BJ (cell line): ENCODE results near the gene KCNA5. TPM values are rescaled to one million over a fixed set of nuclear protein-coding genes. Genes with fewer than 3 reads are reported as not detected.

Source experiments
- CTCF ChIA-PET: fragments of 350-600 bp; formaldehyde crosslinking; extraction: SDS; loops from one replicate; lab custom pipeline; 2021; ENCODE audit warnings: antibody characterized with exemption, inconsistent platforms; lab: Yijun Ruan, JAX
- POLR2A ChIA-PET: fragments of 300-600 bp; sonication (Branson Sonifier 250); formaldehyde crosslinking; extraction: SDS; loops from one replicate; lab custom pipeline; 2021; ENCODE audit warnings: antibody characterized with exemption; lab: Charles Lee
- DNase-seq: peaks from one replicate; pipeline ENCODE4 v3.0.0-alpha.2; 2011; ENCODE audit warnings: low read depth
- H3K27me3 ChIP-seq: 2 replicates; pipeline ENCODE4 v1.6.0; 2011; ENCODE audit warnings: low read length; ENCODE audit not compliant: control insufficient read depth, insufficient read depth
- H3K36me3 ChIP-seq: 2 replicates; pipeline ENCODE4 v1.5.1; 2011; ENCODE audit warnings: low read length; ENCODE audit not compliant: control insufficient read depth, insufficient read depth
- H3K4me3 ChIP-seq: 2 replicates; pipeline ENCODE4 v1.5.1; 2011; ENCODE audit warnings: low read depth, mild to moderate bottlenecking, control low read depth, low read length
- CTCF ChIP-seq: IDR thresholded peaks from 2 replicates; pipeline ENCODE4 v1.5.1; 2011; ENCODE audit warnings: low read depth, mild to moderate bottlenecking, control low read depth, inconsistent platforms, low read length, moderate library complexity; ENCODE audit not compliant: insufficient read depth
- polyA plus RNA-seq: library from polyadenylated mRNA; depleted of rRNA; stranded (reverse); fragments of >200 nt; gene quantifications from 2 replicates; pipeline ENCODE4 v1.2.3, GENCODE V29; 2011

Gene KCNA5
- polyA plus RNA-seq, 1 experiment, result not detected

- TF ChIP-seq CTCF, result no peak
- no peak overlapping the region for H3K4me3 ChIP-seq
- POLR2A ChIA-PET, result no interaction called here
- H3K27me3 ChIP-seq, result peaks cover 15% of the 10 kb centered on the region
- CTCF ChIA-PET, result interaction anchor here (1.0 kb wide), 1 partner anchor 23 kb away, joined by 3 read pairs; no protein-coding TSS in a partner anchor
- no peak for DNase-seq
- no peaks in the 10 kb centered on the region for H3K36me3 ChIP-seq
Measured at GRCh38 chr12:5047729-5048128, 4.0 kb downstream of the KCNA5 start.

GRCh38 chr12:5050542-5050941 lies 6.9 kb downstream of the KCNA5 start:
- H3K36me3 ChIP-seq, result no peaks in the 10 kb centered on the region
- ChIA-PET CTCF (interaction anchor here (1.0 to 1.5 kb wide), 4 partner anchors 10 to 28 kb away, joined by 4 to 5 read pairs (median 4); no protein-coding TSS in a partner anchor), POLR2A (no interaction called here)
- TF ChIP-seq CTCF, result no peak
- DNase-seq, result no peak
- H3K27me3 ChIP-seq, result peaks cover 12% of the 10 kb centered on the region
- H3K4me3 ChIP-seq, result no peak overlapping the region

- ChIA-PET POLR2A (no interaction called here), CTCF (no interaction called here)
- no peak overlapping the region for H3K4me3 ChIP-seq
- no peak for TF ChIP-seq CTCF
- no peak for DNase-seq
- peaks cover 10% of the 10 kb centered on the region for H3K27me3 ChIP-seq
- H3K36me3 ChIP-seq, result no peaks in the 10 kb centered on the region
Measured at GRCh38 chr12:5051334-5051733, 7.7 kb downstream of the KCNA5 start.

DNA sequence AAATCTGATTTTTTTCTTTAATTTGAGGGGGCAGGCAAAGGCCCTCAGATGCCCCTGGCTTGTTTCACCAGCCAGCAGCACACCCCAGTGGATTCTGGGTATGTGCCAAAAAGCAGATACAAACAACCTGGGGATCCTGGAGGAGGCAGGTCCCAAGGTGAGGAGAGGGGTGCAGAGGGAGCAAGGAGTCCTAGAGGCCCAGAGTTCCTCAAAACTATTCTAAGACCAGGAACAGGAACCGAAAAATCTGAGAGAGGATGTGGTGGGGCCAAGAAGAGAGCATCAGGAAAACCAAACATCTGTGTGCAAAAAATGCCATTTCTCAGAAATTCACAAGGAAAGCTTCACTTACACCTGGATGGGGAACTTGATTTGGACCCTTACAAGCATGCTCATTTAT lies 8.2 kb downstream of the KCNA5 start:
- CTCF ChIA-PET, result interaction anchor here (1.6 kb wide), 1 partner anchor 11 kb away, joined by 3 read pairs; no protein-coding TSS in a partner anchor
- Histone ChIP-seq H3K36me3 (no peaks in the 10 kb centered on the region), H3K4me3 (no peak overlapping the region), H3K27me3 (peaks cover 8% of the 10 kb centered on the region)
- no peak for TF ChIP-seq CTCF
- DNase-seq, result no peak
- POLR2A ChIA-PET, result no interaction called here

GRCh38 chr12:5052348-5052747 lies 8.7 kb downstream of the KCNA5 start:
- DNase-seq, result no peak
- Histone ChIP-seq H3K27me3 (peaks cover 6% of the 10 kb centered on the region; the same call in 1 of the 2 replicates), H3K4me3 (no peak overlapping the region), H3K36me3 (no peaks in the 10 kb centered on the region)
- POLR2A ChIA-PET, result no interaction called here
- TF ChIP-seq CTCF, result no peak
- CTCF ChIA-PET, result interaction anchor here (0.9 to 1.6 kb wide), 2 partner anchors 11 to 30 kb away, joined by 3 read pairs; no protein-coding TSS in a partner anchor
